ENCODE measurements around the gene CFLAR.

GRCh38 chr2:201137505-201138400, 21.8 kb downstream of the CFLAR start:
- TF ChIP-seq CTCF (conservative IDR thresholded peaks at IDR 0.05) = no peak
- no peak for TF ChIP-seq EZH2 (IDR thresholded peaks at IDR 0.05; ENCODE audit: low read depth)

Measured in PC-9 (cell line).